NCI-H82 treated with DMSO at 0.1 percent for 48 hours (cell line): ENCODE measurements around the gene MVB12B.

Source experiments
- DNase-seq: peaks from one replicate; lab custom pipeline; 2025; ENCODE audit not compliant: unreplicated experiment; lab: John Stamatoyannopoulos, UW

MVB12B gene

DNA sequence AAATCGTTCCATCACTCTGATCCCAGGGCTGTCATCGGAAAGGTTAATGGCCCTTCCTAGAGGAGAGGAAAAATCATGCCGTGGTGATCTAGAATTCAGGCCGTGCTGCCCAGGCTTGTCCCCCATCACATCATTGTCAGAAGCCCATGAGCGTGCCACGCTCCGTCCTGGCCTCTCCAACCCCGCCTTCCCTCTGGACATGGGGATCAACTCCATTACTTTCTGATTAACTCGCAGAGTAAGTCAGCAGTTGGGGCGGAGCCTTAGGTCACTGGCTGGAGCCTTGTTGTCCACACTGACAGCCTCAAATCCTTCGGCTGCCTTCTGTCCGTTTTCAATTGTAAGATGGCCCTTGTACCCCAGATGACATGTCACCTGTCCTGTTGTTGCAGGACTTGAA lies 75.0 kb downstream of the MVB12B start:
- DNase-seq = no peak

GRCh38 chr9:126403397-126403796 lies 76.8 kb downstream of the MVB12B start:
- DNase-seq = no peak

DNA sequence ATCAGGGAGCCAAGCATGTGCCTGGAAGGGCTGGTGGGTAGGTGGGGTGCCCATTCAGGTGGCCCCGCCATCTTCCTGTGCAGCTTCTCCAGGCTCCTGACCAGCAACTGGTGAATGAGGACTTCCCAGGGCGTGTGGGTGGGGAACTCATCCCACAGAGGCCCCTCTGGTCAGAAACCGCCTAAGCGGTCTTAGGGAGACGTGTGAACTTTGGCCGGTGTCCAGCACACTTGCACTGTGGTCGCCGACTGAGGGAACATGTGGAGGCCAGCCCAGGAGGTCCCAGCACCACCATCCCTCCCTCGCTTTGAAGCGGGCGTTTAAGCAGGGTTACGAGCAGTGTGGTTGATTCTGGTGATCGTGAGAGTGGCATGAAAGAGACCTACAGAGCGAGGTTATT lies 77.8 kb downstream of the MVB12B start:
- no peak for DNase-seq

DNA sequence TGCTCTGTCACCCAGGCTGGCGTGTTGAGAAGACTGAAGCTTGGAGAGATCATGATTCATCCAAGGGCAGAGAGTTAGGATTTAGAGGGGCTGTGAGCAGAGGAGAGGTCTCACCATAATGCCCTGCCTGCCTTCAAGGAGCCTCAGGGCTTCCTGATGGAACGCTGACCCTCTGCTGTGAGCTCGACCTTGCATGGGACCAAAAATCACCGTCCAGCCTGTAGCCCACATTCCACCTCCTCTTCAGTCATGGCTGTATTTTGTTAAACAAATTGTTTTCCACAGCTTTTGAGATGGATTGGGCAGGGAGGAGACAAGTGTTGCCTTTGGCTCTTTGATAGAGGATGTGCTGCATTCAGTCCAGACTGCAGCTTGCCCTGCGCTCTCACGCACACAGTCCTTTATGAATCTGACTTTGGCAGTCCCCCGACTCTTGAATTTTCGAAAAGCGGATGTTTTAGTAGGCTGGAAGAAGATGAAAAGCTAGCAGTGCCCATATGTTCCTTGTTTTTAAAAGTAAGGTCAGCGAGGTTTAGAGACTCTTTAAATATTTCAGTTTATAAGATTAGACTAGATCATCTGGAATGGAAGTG lies 79.5 kb downstream of the MVB12B start:
- no peak for DNase-seq

GRCh38 chr9:126407114-126407870 lies 80.7 kb downstream of the MVB12B start:
- no peak for DNase-seq

GRCh38 chr9:126408004-126408403 lies 81.4 kb downstream of the MVB12B start:
- DNase-seq = no peak

DNA sequence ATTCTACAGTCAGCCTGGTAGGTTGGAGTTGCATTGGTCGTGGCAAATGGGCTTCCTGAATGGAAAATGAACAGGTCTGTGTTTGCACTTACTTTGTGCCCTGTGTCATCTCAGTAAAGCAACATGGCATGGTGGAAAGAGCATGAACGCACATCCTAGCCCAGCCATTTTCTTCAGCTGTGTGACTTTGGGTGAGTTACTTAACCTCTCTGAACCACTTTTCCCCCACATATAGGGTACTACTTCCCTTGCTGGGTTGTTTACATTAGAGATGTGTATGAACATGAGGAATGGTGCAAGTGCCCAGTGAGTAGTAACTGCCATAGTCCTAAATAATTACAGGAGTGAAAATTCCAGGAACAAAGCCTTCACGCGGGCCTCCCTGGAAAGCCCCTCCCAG lies 83.6 kb downstream of the MVB12B start:
- no peak for DNase-seq

GRCh38 chr9:126411225-126411947 lies 84.8 kb downstream of the MVB12B start:
- DNase-seq = no peak

GRCh38 chr9:126411948-126412284 lies 85.3 kb downstream of the MVB12B start:
- DNase-seq = no peak

DNA sequence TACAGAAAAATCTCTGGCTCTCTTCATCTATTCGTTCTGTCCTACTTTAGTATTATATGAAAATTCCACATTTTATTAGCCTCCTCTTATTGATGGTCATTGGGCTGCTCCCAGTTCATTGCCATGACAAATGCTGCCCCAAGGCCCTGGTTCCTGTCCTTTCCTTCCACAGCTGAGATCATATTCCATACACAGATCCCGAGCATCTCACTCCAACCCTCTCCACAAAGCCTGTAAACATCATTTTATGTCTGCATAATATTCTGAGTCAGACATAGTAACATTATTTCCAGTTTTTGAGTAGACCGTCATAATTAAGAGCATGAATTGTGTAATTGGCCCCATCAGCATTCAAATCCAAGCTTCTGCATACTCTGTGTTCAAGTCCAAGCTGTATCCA lies 86.3 kb downstream of the MVB12B start:
- DNase-seq = no peak

DNA sequence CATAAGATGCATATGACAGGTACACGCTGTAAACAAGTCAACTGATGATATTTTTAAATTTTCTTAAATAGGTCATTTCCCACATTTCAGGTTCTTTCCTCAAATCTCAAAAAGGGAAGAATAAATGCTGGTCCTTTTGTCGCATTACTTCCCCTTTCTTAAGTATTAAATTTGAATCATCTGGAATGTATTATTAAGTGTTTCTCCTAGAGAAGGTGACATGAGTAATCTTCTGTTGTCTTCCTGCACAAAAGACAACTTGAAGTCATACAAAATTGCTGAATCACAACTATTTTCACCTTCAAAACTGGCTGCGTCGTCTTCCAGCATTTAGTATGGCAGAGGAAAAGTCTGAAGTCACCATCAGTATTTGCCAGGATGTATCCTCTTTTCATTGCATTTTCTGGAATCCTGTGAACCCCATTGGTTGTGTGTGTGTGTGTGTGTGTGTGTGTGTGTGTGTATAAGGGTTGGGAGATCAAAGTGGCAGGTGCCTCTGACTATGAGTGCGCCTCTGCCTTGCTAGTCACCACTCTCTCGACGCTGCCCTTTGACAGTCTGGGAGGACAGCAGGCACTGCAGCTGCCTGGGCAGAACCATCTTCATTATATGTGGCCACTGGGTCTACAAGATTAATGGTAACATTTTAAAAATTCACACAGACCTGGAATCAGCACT lies 86.9 kb downstream of the MVB12B start:
- no peak for DNase-seq

- DNase-seq = no peak
Measured at GRCh38 chr9:126415741-126416370, 89.2 kb downstream of the MVB12B start.

DNA sequence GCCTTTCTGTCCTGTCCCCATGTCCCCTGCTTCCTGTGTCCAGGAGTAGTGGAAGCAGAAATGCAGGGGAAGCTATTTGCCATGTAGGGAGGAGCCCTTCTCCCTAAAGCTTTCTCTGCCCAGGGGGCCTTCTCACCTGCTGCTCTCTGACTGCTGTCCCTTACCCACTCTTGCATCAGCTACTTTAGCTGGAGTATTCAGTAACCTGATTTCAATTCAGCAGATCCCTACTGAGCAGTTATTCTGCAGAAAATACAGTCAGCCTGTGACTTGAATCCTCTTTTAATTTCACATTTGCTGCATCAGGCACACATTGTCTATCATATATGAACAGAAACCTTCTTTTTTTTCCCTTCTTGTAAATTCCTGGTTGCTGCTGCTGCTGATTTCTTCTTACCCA lies 90.4 kb downstream of the MVB12B start:
- no peak for DNase-seq

- no peak for DNase-seq
Measured at GRCh38 chr9:126417684-126418083, 91.1 kb downstream of the MVB12B start.

DNA sequence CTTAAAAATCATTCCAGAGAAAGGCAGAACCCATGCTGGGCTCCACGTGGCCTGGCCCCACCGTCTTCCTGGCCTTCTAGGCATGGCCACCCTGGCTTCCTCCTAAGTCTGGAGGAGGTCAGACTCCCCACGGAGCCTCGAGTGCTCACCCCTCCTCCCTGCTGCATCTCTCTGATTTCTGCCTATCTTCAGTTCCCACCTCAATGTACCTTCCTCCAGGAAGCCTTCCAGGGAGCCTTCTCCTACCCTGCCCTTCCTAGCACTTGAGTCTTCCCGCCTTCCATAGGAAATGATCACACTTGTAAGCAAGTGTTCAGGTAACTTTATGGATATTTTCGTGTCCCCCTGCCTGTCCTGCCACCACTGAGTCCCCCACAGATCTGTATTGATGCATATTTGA lies 92.0 kb downstream of the MVB12B start:
- DNase-seq = no peak

GRCh38 chr9:126419475-126419874 lies 92.8 kb downstream of the MVB12B start:
- DNase-seq = no peak

DNA sequence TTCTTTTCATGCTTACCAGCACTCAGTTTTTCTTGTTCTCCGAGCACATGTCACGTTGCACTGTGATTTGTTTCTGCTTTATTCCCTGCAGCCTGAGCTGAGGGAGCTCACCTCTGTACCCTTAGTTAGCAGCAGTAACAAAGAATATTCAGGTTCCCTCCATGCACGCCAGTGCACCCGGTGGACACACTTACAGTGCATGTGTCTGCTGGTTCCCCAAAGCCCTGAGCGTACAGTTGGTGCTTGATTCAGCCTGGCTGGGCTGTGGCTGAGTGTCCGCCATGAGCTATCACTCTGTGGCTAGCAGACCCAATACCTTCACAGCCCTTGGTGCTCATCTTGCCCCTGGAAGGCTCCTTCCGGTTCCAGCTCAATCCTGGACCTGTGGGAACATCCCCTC lies 93.5 kb downstream of the MVB12B start:
- DNase-seq = no peak

DNA sequence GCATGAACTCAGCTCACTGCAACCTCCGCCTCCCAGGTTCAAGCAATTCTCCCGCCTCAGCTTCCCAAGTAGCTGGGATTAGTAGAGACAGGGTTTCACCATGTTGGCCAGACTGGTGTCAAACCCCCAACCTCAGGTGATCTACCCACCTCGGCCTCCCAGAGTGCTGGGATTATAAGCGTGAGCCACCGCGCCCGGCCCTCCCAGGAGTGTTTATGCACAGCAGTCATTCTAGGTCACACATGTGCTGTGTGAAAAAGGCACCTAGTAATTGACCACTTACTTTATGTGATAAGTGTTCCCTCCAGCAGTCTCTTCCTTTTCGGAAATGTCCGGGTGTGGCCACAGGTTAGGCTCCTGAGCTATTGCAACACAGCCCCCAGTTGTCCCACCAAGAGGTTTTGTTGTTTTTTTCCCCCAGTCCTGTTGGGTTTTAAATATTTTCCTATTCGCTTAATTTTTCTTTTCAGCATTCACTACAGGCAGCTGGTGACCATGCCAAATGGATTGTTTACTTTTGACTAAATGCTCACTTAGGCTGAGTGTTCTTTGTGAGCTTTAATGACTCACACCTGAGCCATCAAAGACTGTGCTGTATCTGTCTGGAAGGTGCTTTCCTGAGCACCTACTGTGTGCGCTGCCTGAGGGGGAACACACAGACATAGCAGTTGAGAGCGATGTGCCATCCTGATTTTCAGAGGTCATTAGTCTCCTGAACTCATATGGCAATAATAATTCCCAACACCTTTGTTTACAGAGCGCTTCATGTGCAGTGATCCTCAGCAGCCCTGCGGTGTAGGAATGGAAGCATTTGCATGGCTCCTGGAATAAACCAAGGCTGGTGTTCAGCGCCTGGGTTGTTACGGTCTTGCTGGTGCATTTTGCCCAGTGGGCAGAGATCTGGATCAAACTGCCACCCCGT lies 94.3 kb downstream of the MVB12B start:
- no peak for DNase-seq

GRCh38 chr9:126421567-126422428 lies 95.2 kb downstream of the MVB12B start:
- no peak for DNase-seq
